ENCODE measurements around the gene AFAP1L1.

AFAP1L1 gene

GRCh38 chr5:149372076-149372795 is 100.6 kb downstream of the AFAP1L1 start:
- DNase-seq (ENCODE audit: low read depth in 2 of 2) = no peak

DNA sequence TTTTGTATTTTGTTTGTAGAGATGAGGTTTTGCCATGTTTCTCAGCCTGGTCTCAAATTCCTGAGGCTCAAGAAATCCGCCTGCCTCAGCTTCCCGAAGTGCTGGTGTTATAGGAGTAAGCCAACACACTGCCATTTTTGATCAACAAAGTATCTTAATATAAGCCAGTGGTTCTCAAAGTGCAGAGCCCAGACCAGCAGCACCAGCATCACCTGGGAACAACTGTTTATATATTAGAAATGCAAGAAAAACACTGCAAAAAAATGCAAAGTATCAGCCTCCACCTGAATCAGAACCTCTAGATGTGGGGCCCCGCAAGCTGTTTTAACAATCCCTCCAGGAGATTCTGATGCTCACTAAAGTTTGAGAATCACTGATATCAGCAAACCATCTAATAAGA is 101.3 kb downstream of the AFAP1L1 start:
- no peak for DNase-seq (ENCODE audit: low read depth in 2 of 2)

DNA sequence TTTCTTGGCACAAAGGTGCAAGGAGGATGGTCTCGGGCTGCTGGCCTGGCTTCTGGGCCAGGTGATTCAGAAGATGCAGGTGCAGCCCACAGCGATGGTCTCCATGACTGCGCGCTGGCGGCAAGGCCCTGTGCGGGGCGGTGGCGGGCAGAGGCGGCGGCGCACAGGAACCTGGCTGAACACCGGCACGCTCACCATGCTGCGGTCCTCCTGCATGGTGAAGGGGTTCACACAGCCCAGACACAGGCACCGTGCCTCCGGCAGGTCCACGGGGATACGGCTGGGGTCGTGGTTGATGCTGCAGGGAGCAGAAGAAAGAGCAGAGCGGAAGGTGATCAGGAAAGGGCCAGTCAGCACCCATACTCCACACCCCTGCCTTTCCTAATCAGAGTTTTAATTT is 102.6 kb downstream of the AFAP1L1 start:
- DNase-seq (ENCODE audit: low read depth in 2 of 2) = no peak

DNA sequence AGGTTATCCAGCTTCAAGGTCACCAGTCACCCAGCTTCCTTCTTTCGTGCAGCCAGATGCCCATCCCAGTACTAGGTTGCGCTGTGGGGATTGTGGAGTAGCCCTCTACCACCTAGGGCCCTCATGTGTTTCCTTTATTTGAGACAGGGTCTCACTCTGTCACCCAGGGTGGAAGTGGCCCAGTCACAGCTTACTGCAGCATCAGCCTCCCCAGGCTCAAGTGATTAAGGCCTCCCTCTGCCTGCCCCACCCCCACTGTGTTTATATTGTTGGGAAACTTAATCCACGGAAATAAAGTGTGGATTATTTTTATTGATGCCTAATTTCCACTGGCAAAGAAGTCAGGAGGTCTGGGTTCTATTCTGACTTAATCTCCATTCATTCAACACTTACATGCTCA is 103.1 kb downstream of the AFAP1L1 start:
- no peak for DNase-seq (ENCODE audit: low read depth in 2 of 2)

- DNase-seq (ENCODE audit: low read depth in 2 of 2) = no peak
Measured at GRCh38 chr5:149375434-149375833, 103.8 kb downstream of the AFAP1L1 start.

- no peak for DNase-seq (ENCODE audit: low read depth in 2 of 2)
Measured at GRCh38 chr5:149376104-149376503, 104.4 kb downstream of the AFAP1L1 start.

DNA sequence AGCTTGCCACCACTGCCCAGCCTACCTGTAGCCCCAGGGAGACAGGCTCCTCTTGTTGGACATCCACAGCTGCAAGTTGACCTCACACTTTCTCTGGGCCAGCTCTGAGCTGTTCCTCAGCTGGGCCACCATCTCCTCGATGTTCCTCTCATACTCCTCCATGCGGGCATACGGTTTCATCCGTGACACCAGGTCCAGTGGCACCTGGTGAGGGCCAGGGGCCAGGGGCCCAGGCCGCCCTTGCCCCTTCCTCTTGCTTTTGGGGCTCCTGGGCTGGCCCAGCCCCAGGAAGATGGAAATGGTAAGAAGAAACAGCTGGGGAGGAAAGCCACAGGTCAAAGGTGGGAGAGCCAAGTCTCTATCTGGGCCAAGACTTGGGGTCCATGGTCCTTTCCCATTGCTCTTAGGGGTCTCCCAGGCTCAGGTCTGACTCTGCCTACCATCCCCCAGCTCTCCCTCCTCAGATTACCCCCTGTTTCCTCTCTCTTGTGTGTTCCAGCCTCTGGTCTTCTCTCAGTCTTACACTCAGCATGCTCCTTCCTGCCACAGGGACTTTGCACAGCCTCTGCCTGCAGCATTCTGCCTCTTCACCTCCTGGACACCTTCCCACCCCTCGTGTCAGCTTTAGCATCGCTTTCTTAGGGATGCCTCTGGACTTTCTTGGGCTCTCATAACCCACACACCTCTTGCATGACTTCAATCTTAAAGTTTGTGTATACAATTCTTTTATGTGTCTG is 105.2 kb downstream of the AFAP1L1 start:
- no peak for DNase-seq (ENCODE audit: low read depth in 2 of 2)

- DNase-seq (ENCODE audit: low read depth in 2 of 2) = no peak
Measured at GRCh38 chr5:149378241-149378820, 106.7 kb downstream of the AFAP1L1 start.

- no peak for DNase-seq (ENCODE audit: low read depth in 2 of 2)
Measured at GRCh38 chr5:149379177-149379761, 107.6 kb downstream of the AFAP1L1 start, which contains the start of gene IL17B. Gene IL17B (minus strand): TSS chr5:149379292. CDS start chr5:149379225, 67 bp downstream.

DNA sequence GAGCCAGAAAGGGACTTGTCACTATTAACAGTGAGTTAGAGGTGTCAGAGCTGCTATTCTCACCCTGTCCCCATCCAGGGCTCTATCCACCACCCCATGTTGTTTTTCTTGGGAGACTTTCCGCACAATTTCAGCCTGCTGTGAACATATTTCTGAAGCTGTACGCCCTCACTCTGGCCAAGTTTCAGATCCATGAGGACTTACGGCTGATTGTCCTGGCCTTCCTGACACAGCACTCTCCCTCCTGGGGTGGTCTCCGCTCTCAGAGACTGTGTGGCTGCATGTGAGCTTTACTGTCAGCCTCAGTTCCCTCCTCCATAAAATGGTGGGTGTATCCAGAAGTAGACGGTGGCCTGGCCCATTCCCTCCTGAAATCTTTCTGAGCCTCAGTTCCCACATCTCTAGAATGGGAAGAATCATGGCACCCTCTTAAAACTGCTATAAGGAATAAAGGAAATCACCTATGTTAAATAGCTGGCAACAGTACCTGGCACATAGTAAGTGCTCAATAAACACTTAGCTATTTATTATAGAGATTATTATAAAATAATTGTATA is 108.2 kb downstream of the AFAP1L1 start:
- no peak for DNase-seq (ENCODE audit: low read depth in 2 of 2)

GRCh38 chr5:149380466-149381121 is 108.9 kb downstream of the AFAP1L1 start:
- DNase-seq (ENCODE audit: low read depth in 2 of 2) = no peak

- no peak for DNase-seq (ENCODE audit: low read depth in 2 of 2)
Measured at GRCh38 chr5:149381261-149381985, 109.8 kb downstream of the AFAP1L1 start.

DNA sequence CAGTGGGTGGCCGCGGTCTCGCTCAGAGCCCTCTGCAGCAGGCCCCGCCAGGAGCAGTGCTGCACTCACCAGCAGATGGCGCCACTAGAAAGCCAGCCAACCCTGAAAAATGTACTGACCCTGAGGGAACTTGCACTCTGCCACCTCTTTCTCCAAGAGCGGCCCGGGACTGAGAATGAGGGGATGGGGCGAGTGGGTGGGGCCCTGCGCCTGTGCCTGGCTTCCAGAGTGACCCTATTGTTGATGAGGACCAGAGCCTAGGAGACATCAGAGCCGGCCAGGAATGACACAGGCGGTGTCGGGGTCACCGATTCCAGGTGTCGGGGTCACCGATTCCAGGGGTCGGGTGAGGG is 110.3 kb downstream of the AFAP1L1 start:
- DNase-seq (ENCODE audit: low read depth in 2 of 2) = peak; percentile 54 to 67

GRCh38 chr5:149382517-149383220 is 111.0 kb downstream of the AFAP1L1 start:
- DNase-seq (ENCODE audit: low read depth in 2 of 2) = no peak

- DNase-seq (ENCODE audit: low read depth in 2 of 2) = no peak
Measured at GRCh38 chr5:149383399-149383798, 111.7 kb downstream of the AFAP1L1 start.

GRCh38 chr5:149386166-149386565 is 114.5 kb downstream of the AFAP1L1 start:
- DNase-seq (ENCODE audit: low read depth in 2 of 2) = no peak

DNA sequence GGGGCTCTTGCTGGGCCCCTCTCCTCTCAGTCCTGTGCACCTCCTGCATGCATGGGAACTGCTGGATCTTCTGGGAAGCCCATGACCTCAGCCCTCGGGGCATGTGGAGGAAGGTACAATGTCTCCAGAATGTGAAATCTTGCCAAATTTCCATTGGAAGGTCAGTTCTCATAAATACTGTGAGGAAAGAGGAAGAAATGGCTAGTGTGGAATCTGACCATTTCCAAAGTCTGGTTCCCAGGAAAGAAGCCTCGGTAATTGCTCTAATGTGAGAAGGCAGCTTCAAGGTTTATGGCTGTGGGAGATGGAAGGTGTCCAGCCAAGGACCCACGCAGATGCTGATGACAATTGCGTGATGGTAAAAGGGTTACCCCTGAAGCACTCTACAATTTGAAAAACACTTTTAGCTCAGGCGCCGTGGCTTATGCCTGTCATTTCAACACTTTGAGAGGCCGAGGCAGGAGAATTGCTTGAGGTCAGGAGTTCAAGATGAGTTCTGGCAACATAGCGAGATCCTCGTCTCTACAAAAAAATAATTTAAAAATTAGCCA is 115.5 kb downstream of the AFAP1L1 start:
- no peak for DNase-seq (ENCODE audit: low read depth in 2 of 2)

GRCh38 chr5:149387982-149388381 is 116.3 kb downstream of the AFAP1L1 start:
- no peak for DNase-seq (ENCODE audit: low read depth in 2 of 2)

- DNase-seq (ENCODE audit: low read depth in 2 of 2) = no peak
Measured at GRCh38 chr5:149388498-149389190, 117.0 kb downstream of the AFAP1L1 start.

Data from stimulated activated CD4-positive, alpha-beta T cell treated with anti-CD3 and anti-CD28 coated beads, Interleukin-15, amount 100 ng/mL, for 48 hours (primary cell).